GM23338 (cell line): ENCODE measurements around the gene SLC30A1. TPM values are rescaled to one million over a fixed set of nuclear protein-coding genes. Genes with fewer than 3 reads are reported as not detected.

Source experiments
- ATAC-seq: fragments of 200-7000 bp; cut with Tn5 transposase; 3 replicates; pipeline ENCODE4 v1.9.1; 2020
- DNase-seq: peaks from one replicate; pipeline ENCODE4 v3.0.0-alpha.2; 2015; ENCODE audit warnings: low spot score
- H2AFZ ChIP-seq: fragments of 200-600 bp; sonication (generic); 2 replicates; pipeline ENCODE4 v1.8.0; 2016; ENCODE audit warnings: antibody characterized with exemption, mild to moderate bottlenecking, moderate library complexity
- H3F3A ChIP-seq: fragments of 200-600 bp; sonication (generic); replicated peaks from 2 replicates; pipeline ENCODE4 v1.8.0; 2017; ENCODE audit warnings: antibody characterized with exemption, mixed run types, low read depth
- H3K27ac ChIP-seq: fragments of 200-600 bp; sonication (generic); 2 replicates; pipeline ENCODE4 v1.6.1; 2016; ENCODE audit warnings: low read depth
- H3K27me3 ChIP-seq: fragments of 200-600 bp; sonication (generic); 2 replicates; pipeline ENCODE4 v1.8.0; 2016; ENCODE audit warnings: mild to moderate bottlenecking, mixed run types, moderate library complexity; ENCODE audit not compliant: insufficient read depth
- H3K36me3 ChIP-seq: fragments of 200-600 bp; sonication (generic); 2 replicates; pipeline ENCODE4 v1.8.0; 2016; ENCODE audit warnings: mild to moderate bottlenecking; ENCODE audit not compliant: insufficient read depth
- H3K4me1 ChIP-seq: fragments of 200-600 bp; sonication (generic); 2 replicates; pipeline ENCODE4 v1.8.0; 2016; ENCODE audit warnings: mild to moderate bottlenecking, moderate library complexity; ENCODE audit not compliant: insufficient read depth
- H3K4me2 ChIP-seq: fragments of 200-600 bp; sonication (generic); 2 replicates; pipeline ENCODE4 v1.7.1; 2017; ENCODE audit warnings: mixed run types
- H3K4me3 ChIP-seq: fragments of 200-600 bp; sonication (generic); 2 replicates; pipeline ENCODE4 v1.6.1; 2016; ENCODE audit warnings: mixed run types
- H3K79me2 ChIP-seq: fragments of 200-600 bp; sonication (generic); replicated peaks from 2 replicates; pipeline ENCODE4 v1.8.0; 2017; ENCODE audit warnings: mild to moderate bottlenecking; ENCODE audit not compliant: insufficient read depth
- H3K9me2 ChIP-seq: fragments of 200-600 bp; sonication (generic); 2 replicates; pipeline ENCODE4 v1.8.0; 2017; ENCODE audit not compliant: insufficient read depth
- H4K20me1 ChIP-seq: fragments of 200-600 bp; sonication (generic); replicated peaks from 2 replicates; pipeline ENCODE4 v1.8.0; 2017; ENCODE audit warnings: mild to moderate bottlenecking; ENCODE audit not compliant: insufficient read depth
- H3K27ac Mint-ChIP-seq: 2 replicates; pipeline ENCODE4 v1.8.0; 2020; ENCODE audit warnings: inconsistent platforms, mild to moderate bottlenecking, moderate library complexity, mixed read lengths
- H3K27me3 Mint-ChIP-seq: 3 replicates; pipeline ENCODE4 v1.8.0; 2022; ENCODE audit warnings: low read depth, mild to moderate bottlenecking, moderate library complexity, mixed read lengths, inconsistent platforms; ENCODE audit not compliant: insufficient read depth, poor library complexity
- H3K36me3 Mint-ChIP-seq: 3 replicates; pipeline ENCODE4 v1.8.0; 2021; ENCODE audit warnings: low read depth, mild to moderate bottlenecking, inconsistent platforms, moderate library complexity, mixed read lengths
- H3K4me1 Mint-ChIP-seq: 3 replicates; pipeline ENCODE4 v1.8.0; 2020; ENCODE audit warnings: mild to moderate bottlenecking, inconsistent platforms, mixed read lengths
- H3K4me3 Mint-ChIP-seq: 3 replicates; pipeline ENCODE4 v1.8.0; 2021; ENCODE audit warnings: moderate library complexity, mild to moderate bottlenecking, inconsistent platforms, mixed read lengths
- H3K9me3 Mint-ChIP-seq: 3 replicates; pipeline ENCODE4 v1.8.0; 2020; ENCODE audit warnings: moderate library complexity, mild to moderate bottlenecking, inconsistent platforms, mixed read lengths
- CREB1 ChIP-seq: fragments of 250-450 bp; sonication (Bioruptor Pico); IDR thresholded peaks from 2 replicates; pipeline ENCODE4 v1.5.0; 2020; ENCODE audit warnings: low read depth, mild to moderate bottlenecking, moderate library complexity
- EZH2 ChIP-seq: fragments of 200-600 bp; sonication (generic); IDR thresholded peaks from one replicate; pipeline ENCODE4 v1.8.0; 2017; ENCODE audit warnings: antibody characterized with exemption, mild to moderate bottlenecking, low read depth; ENCODE audit not compliant: unreplicated experiment
- EZH2phosphoT487 ChIP-seq: fragments of 200-600 bp; sonication (generic); IDR thresholded peaks from one replicate; pipeline ENCODE4 v1.8.1; 2018; ENCODE audit warnings: antibody characterized with exemption; ENCODE audit not compliant: unreplicated experiment
- JUNB ChIP-seq: IDR thresholded peaks from one replicate; pipeline ENCODE4 v1.6.1; 2016; ENCODE audit warnings: antibody characterized with exemption; ENCODE audit not compliant: unreplicated experiment
- NANOG ChIP-seq: IDR thresholded peaks from 2 replicates; pipeline ENCODE4 v1.6.1; 2016; ENCODE audit warnings: antibody characterized with exemption, borderline replicate concordance
- POLR2AphosphoS5 ChIP-seq: IDR thresholded peaks from 2 replicates; pipeline ENCODE4 v1.6.1; 2016; ENCODE audit warnings: antibody characterized with exemption, low read depth
- STAT1 ChIP-seq: IDR thresholded peaks from one replicate; pipeline ENCODE4 v1.6.1; 2016; ENCODE audit warnings: antibody characterized with exemption; ENCODE audit not compliant: unreplicated experiment
- ZNF114 ChIP-seq: fragments of 250-450 bp; sonication (Bioruptor Pico); IDR thresholded peaks from 2 replicates; pipeline ENCODE4 v1.5.0; 2020; ENCODE audit warnings: mild to moderate bottlenecking, moderate library complexity
- ZNF331 ChIP-seq: fragments of 250-450 bp; sonication (Bioruptor Pico); IDR thresholded peaks from 2 replicates; pipeline ENCODE4 v1.5.0; 2020; ENCODE audit warnings: low read depth, mild to moderate bottlenecking, moderate library complexity
- polyA plus RNA-seq: library from polyadenylated mRNA; unstranded; fragments of >200 nt; fragmentation: Nextera tagmentation; extraction: Ambion mirVana; gene quantifications from 2 replicates; pipeline ENCODE4 v1.2.1, GENCODE V29; 2016
- total RNA-seq: library from RNA; depleted of rRNA; stranded (reverse); fragments of >200 nt; shearing (Covaris generic); gene quantifications from 2 replicates; pipeline ENCODE4 v1.2.3, GENCODE V29; 2014
- TF ChIP-seq, protein P1 (sequence below): IDR thresholded peaks from one replicate; pipeline ENCODE4 v1.6.1; 2018; ENCODE audit warnings: antibody characterized with exemption; ENCODE audit not compliant: unreplicated experiment
- TF ChIP-seq, protein P2 (sequence below), 2 experiments: fragments of 200-600 bp in 1 of 2; sonication (generic) in 1 of 2; conservative IDR thresholded peaks; 2 replicates each; pipeline versions ENCODE4 v1.5.1 to v1.6.1; 2016 to 2017; ENCODE audit warnings: antibody characterized with exemption in 2 of 2, low read depth in 2 of 2, mild to moderate bottlenecking in 2 of 2, moderate library complexity in 1 of 2
- TF ChIP-seq, protein P3 (sequence below): IDR thresholded peaks from 2 replicates; pipeline ENCODE4 v1.6.1; 2016; ENCODE audit warnings: antibody characterized with exemption

SLC30A1 gene
- total and polyA plus RNA-seq, 2 experiments from 2014 or later = 3.3 to 17.7 TPM

DNA sequence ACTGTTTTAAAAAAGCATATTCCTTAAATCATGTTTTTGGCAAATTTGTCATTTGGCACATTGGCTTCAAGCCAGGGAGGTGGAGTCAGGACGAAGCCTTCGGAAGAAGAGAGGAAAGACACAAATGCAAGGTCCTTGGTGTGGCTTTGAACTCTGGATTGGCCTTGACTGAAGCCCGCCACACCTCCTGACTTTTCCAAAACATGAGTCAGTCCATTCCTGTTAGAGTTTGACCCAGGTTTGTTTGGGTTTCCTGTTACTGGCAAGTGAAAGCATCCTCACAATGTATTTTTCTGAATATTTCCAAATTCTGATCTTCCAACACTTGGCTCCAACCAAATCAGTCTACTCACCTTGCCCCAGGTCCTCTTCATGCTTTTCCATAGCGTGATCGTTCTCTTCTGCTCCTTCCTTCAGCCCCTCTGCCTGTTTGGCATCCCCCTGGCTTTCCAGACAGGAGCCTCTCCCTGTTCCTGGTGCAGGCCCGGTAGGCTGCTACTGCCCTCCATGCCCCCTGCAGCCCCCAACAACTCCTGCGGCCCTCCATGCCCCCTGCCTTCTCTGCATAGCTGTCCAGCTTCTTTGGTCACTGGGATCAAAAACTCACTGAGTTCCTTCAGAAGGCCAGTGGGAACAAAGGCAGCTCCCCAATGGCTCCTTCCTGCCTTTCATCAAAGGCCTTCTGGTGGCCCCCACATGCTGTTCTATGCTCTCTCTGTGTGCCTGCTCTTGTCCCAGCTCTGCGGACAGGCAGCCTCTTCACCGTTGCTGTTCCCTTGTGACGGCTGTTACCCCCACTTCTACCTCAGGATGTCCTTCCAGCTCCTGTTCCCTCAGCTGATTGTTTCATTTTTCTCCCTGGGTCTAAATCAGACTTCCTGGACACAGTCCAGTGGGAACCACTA is 30.4 kb upstream of the SLC30A1 start (continued):
- TF ChIP-seq, protein P1, sequence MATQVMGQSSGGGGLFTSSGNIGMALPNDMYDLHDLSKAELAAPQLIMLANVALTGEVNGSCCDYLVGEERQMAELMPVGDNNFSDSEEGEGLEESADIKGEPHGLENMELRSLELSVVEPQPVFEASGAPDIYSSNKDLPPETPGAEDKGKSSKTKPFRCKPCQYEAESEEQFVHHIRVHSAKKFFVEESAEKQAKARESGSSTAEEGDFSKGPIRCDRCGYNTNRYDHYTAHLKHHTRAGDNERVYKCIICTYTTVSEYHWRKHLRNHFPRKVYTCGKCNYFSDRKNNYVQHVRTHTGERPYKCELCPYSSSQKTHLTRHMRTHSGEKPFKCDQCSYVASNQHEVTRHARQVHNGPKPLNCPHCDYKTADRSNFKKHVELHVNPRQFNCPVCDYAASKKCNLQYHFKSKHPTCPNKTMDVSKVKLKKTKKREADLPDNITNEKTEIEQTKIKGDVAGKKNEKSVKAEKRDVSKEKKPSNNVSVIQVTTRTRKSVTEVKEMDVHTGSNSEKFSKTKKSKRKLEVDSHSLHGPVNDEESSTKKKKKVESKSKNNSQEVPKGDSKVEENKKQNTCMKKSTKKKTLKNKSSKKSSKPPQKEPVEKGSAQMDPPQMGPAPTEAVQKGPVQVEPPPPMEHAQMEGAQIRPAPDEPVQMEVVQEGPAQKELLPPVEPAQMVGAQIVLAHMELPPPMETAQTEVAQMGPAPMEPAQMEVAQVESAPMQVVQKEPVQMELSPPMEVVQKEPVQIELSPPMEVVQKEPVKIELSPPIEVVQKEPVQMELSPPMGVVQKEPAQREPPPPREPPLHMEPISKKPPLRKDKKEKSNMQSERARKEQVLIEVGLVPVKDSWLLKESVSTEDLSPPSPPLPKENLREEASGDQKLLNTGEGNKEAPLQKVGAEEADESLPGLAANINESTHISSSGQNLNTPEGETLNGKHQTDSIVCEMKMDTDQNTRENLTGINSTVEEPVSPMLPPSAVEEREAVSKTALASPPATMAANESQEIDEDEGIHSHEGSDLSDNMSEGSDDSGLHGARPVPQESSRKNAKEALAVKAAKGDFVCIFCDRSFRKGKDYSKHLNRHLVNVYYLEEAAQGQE = no peak
- TF ChIP-seq STAT1 = no peak
- TF ChIP-seq ZNF331 (CRISPR knock-in tag) = no peak
- TF ChIP-seq CREB1 (CRISPR knock-in tag) = no peak
- TF ChIP-seq JUNB = no peak
- no peak for TF ChIP-seq NANOG
- TF ChIP-seq, protein P2, sequence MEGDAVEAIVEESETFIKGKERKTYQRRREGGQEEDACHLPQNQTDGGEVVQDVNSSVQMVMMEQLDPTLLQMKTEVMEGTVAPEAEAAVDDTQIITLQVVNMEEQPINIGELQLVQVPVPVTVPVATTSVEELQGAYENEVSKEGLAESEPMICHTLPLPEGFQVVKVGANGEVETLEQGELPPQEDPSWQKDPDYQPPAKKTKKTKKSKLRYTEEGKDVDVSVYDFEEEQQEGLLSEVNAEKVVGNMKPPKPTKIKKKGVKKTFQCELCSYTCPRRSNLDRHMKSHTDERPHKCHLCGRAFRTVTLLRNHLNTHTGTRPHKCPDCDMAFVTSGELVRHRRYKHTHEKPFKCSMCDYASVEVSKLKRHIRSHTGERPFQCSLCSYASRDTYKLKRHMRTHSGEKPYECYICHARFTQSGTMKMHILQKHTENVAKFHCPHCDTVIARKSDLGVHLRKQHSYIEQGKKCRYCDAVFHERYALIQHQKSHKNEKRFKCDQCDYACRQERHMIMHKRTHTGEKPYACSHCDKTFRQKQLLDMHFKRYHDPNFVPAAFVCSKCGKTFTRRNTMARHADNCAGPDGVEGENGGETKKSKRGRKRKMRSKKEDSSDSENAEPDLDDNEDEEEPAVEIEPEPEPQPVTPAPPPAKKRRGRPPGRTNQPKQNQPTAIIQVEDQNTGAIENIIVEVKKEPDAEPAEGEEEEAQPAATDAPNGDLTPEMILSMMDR (conservative IDR thresholded peaks at IDR 0.05; ENCODE audit: low read depth in 2 of 2) = no peak
- TF ChIP-seq EZH2 = no peak
- no peak for TF ChIP-seq EZH2phosphoT487

DNA sequence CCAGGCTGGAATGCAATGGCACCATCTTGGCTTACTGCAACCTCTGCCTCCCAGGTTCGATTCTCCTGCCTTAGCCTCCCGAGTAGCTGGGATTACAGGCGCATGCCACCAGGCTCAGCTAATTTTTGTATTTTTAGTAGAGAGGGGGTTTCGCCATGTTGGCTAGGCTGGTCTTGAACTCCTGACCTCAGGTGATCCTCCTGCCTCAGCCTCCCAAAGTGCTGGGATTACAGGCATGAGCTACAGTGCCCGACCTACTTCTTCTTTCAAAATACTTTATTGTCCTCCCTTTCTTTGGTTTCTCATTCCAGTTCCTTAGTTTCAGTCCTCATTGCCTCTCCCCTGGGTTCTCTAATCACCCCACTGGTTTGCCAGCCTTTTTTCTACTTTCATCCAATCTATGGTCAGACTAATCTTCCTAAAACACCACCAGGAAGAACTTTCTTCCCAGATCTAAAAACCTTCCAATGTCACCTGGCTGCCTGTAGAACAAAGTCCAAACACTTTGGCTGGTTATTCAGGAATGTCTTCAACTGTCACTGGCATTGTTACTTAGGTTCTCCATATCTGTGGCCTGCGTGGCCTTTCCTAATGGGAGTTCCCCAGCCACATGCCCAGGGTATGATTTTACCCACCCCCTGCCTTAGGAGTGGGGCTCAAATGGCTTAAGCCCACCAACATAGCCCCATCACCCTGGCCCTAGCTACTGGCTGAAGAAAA is 29.0 kb upstream of the SLC30A1 start:
- Mint-ChIP-seq H3K27ac (no peak overlapping the region), H3K4me3 (no peak overlapping the region), H3K9me3 (no peaks in the 10 kb centered on the region), H3K27me3 (peaks cover 4% of the 10 kb centered on the region), H3K36me3 (no peaks in the 10 kb centered on the region), H3K4me1 (peaks cover 6% of the 10 kb centered on the region; the same call in 1 of the 3 replicates)
- no peak overlapping the region for H3K4me3 ChIP-seq
- no peak overlapping the region for H3K27ac ChIP-seq
- no peaks in the 10 kb centered on the region for H3K4me1 ChIP-seq
- ATAC-seq = no peak
- H3K4me2 ChIP-seq = no peak overlapping the region
- DNase-seq = no peak
- no peaks in the 10 kb centered on the region for H3K36me3 ChIP-seq
- H3K9me2 ChIP-seq = 0 out of 2 replicates have a peak, but pooled peaks cover 5% of the 10 kb centered on the region
- H4K20me1 ChIP-seq = no peaks in the 10 kb centered on the region
- H3F3A ChIP-seq = no peaks in the 10 kb centered on the region
- no peak overlapping the region for H2AFZ ChIP-seq
- no peaks in the 10 kb centered on the region for H3K27me3 ChIP-seq
- H3K79me2 ChIP-seq = no peaks in the 10 kb centered on the region
- TF ChIP-seq, protein P3, sequence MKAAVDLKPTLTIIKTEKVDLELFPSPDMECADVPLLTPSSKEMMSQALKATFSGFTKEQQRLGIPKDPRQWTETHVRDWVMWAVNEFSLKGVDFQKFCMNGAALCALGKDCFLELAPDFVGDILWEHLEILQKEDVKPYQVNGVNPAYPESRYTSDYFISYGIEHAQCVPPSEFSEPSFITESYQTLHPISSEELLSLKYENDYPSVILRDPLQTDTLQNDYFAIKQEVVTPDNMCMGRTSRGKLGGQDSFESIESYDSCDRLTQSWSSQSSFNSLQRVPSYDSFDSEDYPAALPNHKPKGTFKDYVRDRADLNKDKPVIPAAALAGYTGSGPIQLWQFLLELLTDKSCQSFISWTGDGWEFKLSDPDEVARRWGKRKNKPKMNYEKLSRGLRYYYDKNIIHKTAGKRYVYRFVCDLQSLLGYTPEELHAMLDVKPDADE = no peak
- TF ChIP-seq, protein P1 = no peak
- TF ChIP-seq, protein P2 (conservative IDR thresholded peaks at IDR 0.05; ENCODE audit: low read depth in 2 of 2) = no peak
- TF ChIP-seq POLR2AphosphoS5 (no peak), EZH2phosphoT487 (no peak), ZNF331 (CRISPR knock-in tag) (no peak), ZNF114 (CRISPR knock-in tag) (no peak), JUNB (no peak), CREB1 (CRISPR knock-in tag) (no peak)
